Stomach smooth muscle (tissue), 2 donors: ENCODE data around the gene RAPGEF1.

Source experiments
- H3K27ac ChIP-seq: one replicate; pipeline ENCODE4 v1.7.0; 2013; ENCODE audit warnings: mild to moderate bottlenecking, low read length, inconsistent platforms
- H3K27me3 ChIP-seq, 2 donors: one replicate each; pipeline ENCODE4 v1.7.0; 2013; ENCODE audit warnings: low read length in 2 of 2; ENCODE audit not compliant: insufficient read depth in 2 of 2, control insufficient read depth in 1 of 2
- H3K36me3 ChIP-seq, 2 donors: one replicate each; pipeline ENCODE4 v1.7.0; 2013; ENCODE audit warnings: low read length in 2 of 2; ENCODE audit not compliant: control insufficient read depth in 2 of 2, insufficient read depth in 2 of 2
- H3K4me1 ChIP-seq: one replicate; pipeline ENCODE4 v1.7.0; 2013; ENCODE audit warnings: low read length; ENCODE audit not compliant: control insufficient read depth, insufficient read depth
- H3K4me3 ChIP-seq, 2 donors: one replicate each; pipeline ENCODE4 v1.7.0; 2013; ENCODE audit warnings: low read length in 2 of 2
- H3K9ac ChIP-seq, 2 donors: one replicate each; pipeline ENCODE4 v1.7.0; 2013; ENCODE audit warnings: low read length in 2 of 2, mild to moderate bottlenecking in 1 of 2
- H3K9me3 ChIP-seq, 2 donors: one replicate each; pipeline ENCODE4 v1.7.0; 2013; ENCODE audit warnings: low read length in 2 of 2; ENCODE audit not compliant: control insufficient read depth in 2 of 2
- donor health status: healthy.
- donor health status: Pancreatic carcinoma.

Gene RAPGEF1

GRCh38 chr9:131621551-131622358 is 118.1 kb downstream of the RAPGEF1 start:
- no peak overlapping the region for H3K9ac ChIP-seq
- H3K4me1 ChIP-seq, result peaks cover 5% of the 10 kb centered on the region

GRCh38 chr9:131620764-131621520 is 118.9 kb downstream of the RAPGEF1 start:
- no peak overlapping the region for H3K27ac ChIP-seq

More at GRCh38 chr9:131621551-131622358, 118.1 kb downstream of the RAPGEF1 start:
- H3K36me3 ChIP-seq, result peaks cover 53 to 58% of the 10 kb centered on the region in 2 donors
- H3K9me3 ChIP-seq, result no peaks in the 10 kb centered on the region
- H3K4me3 ChIP-seq, result no peak overlapping the region
- no peak overlapping the region for H3K27ac ChIP-seq
- no peaks in the 10 kb centered on the region for H3K27me3 ChIP-seq

DNA sequence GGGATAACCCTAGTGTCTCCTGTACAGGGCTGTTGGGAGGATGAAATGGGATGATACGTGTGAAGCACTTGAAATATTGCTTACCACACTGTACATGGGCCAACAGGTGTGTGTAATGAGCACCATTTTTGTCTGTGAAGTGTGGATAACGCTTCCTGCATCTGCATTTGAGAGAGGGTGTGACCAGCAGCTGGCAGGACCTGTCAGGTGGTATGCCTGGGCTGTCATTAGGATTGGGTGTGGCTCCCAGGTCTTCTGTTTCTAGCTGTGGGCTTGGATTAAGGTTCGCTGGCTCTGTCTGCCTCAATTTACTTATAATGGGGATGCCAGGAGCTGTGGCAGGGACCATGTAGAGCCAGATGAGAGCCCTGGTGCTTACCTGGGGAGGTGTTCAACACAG is 120.2 kb downstream of the RAPGEF1 start:
- Histone ChIP-seq H3K4me1 (peaks cover 5% of the 10 kb centered on the region), H3K27ac (no peak overlapping the region), H3K9ac (no peak overlapping the region), H3K9me3 (no peaks in the 10 kb centered on the region), H3K4me3 (no peak overlapping the region), H3K36me3 (peaks cover 45 to 49% of the 10 kb centered on the region in 2 donors), H3K27me3 (no peaks in the 10 kb centered on the region)

More at GRCh38 chr9:131620764-131621520, 118.9 kb downstream of the RAPGEF1 start:
- H3K4me1 ChIP-seq, result peaks cover 5% of the 10 kb centered on the region
- no peaks in the 10 kb centered on the region for H3K27me3 ChIP-seq
- peaks cover 53 to 58% of the 10 kb centered on the region in 2 donors for H3K36me3 ChIP-seq
- H3K4me3 ChIP-seq, result no peak overlapping the region
- H3K9me3 ChIP-seq, result no peaks in the 10 kb centered on the region
- H3K9ac ChIP-seq, result no peak overlapping the region

- Histone ChIP-seq H3K27me3 (no peaks in the 10 kb centered on the region), H3K9me3 (no peaks in the 10 kb centered on the region), H3K4me3 (no peak overlapping the region), H3K27ac (no peak overlapping the region), H3K4me1 (peaks cover 5% of the 10 kb centered on the region), H3K36me3 (peaks cover 43% of the 10 kb centered on the region in 2 donors), H3K9ac (no peak overlapping the region)
Observed at GRCh38 chr9:131618785-131619184, 121.1 kb downstream of the RAPGEF1 start.

GRCh38 chr9:131618071-131618479 is 121.8 kb downstream of the RAPGEF1 start:
- Histone ChIP-seq H3K27ac (no peak overlapping the region), H3K4me1 (peaks cover 5% of the 10 kb centered on the region), H3K27me3 (no peaks in the 10 kb centered on the region), H3K4me3 (no peak overlapping the region), H3K9ac (no peak overlapping the region), H3K9me3 (no peaks in the 10 kb centered on the region), H3K36me3 (peaks cover 44 to 45% of the 10 kb centered on the region in 2 donors)

DNA sequence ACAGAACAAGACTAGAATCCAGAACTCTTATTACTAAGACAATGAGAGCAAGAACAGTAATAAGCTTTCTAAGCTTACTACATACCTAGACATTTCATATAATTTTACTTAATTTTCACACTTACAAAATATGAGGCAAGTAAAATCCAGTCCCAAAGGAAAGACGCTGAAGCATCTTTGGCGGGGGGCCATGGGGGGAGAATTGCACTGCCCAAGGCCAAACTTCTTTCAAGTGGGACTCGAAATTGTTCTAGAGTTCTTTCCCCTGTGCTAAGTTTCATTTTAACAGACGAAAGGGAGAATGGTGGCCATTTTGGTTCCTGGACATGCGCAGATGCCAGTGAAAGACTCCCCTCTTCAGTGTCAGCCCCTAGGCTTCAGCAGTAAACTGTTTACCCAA is 122.3 kb downstream of the RAPGEF1 start:
- peaks cover 5% of the 10 kb centered on the region for H3K4me1 ChIP-seq

DNA sequence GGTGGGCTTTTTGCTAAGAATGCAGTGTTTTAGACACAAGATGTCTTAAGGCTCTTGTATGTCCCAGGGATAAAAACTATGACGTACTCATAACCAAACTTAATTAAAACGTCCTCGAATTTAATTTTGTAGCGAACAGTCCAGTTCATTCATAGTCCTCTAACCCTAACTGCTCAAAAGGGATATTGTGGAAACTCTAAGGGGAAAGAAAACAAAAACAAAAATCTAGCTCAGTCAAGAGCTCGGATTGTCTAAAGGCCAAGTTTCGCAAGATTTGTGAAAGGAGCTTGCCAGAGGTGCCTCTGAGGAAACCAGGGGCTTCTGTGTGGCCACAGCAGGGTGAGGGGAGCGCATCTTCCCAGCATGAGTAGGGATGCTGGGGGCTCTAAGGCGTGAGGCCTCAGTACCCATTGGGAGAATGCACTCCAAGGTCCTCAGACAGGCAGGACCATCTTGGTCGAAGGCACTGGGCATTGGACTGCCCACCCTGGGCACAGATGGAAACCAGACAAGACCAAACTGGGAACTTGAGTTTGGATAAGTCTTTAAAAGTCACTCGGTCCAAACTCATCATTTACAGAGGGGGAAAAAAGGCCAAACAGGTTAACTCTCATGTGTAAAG is 122.8 kb downstream of the RAPGEF1 start:
- Histone ChIP-seq H3K36me3 (peaks cover 43% of the 10 kb centered on the region in 2 donors), H3K9me3 (no peaks in the 10 kb centered on the region), H3K27me3 (no peaks in the 10 kb centered on the region), H3K4me3 (no peak overlapping the region), H3K9ac (no peak overlapping the region), H3K27ac (no peak overlapping the region), H3K4me1 (peaks cover 5% of the 10 kb centered on the region)

More for the DNA sequence above, 122.3 kb downstream of the RAPGEF1 start:
- no peaks in the 10 kb centered on the region for H3K9me3 ChIP-seq
- no peak overlapping the region for H3K9ac ChIP-seq
- peaks cover 42 to 46% of the 10 kb centered on the region in 2 donors for H3K36me3 ChIP-seq
- no peak overlapping the region for H3K4me3 ChIP-seq
- H3K27ac ChIP-seq, result no peak overlapping the region
- no peaks in the 10 kb centered on the region for H3K27me3 ChIP-seq

DNA sequence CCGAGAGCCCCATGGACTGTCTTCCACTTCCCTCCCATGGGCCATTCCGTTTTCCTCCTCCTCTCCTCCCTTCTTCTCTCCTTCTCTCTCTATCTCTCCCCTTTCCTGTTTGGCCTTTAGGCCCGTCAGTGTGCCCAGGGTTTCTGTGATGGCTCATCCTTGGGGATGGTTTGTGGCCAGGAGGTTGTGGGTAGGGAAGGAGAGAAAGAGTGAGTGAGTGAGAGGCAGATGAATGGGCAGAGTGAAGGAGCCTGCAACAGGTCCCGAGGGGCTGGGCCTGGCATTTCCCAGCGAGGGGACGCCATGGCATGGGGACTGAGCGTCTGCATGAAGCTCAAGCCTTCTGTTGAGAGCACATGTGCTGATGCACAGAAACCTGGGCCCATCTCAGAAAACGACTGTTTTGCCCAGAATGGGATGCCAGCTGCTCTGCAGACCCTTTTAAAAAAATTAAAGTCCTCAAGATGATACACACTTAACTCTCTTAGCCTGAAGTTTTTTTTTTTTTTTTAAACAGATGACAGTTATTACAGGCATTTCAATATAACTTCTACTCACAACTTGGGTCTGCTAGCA is 125.4 kb downstream of the RAPGEF1 start:
- Histone ChIP-seq H3K9ac (no peak overlapping the region), H3K9me3 (no peaks in the 10 kb centered on the region), H3K4me3 (no peak overlapping the region), H3K4me1 (peaks cover 20% of the 10 kb centered on the region), H3K27ac (no peak overlapping the region), H3K36me3 (peaks cover 18 to 21% of the 10 kb centered on the region in 2 donors), H3K27me3 (no peaks in the 10 kb centered on the region)

GRCh38 chr9:131613921-131614320 is 126.0 kb downstream of the RAPGEF1 start:
- Histone ChIP-seq H3K36me3 (peaks cover 14 to 16% of the 10 kb centered on the region in 2 donors), H3K9ac (no peak overlapping the region), H3K27me3 (no peaks in the 10 kb centered on the region), H3K9me3 (no peaks in the 10 kb centered on the region), H3K4me3 (no peak overlapping the region), H3K4me1 (peaks cover 25% of the 10 kb centered on the region), H3K27ac (no peak overlapping the region)

- H3K36me3 ChIP-seq, result peaks cover 8 to 13% of the 10 kb centered on the region in 2 donors
- no peaks in the 10 kb centered on the region for H3K9me3 ChIP-seq
- no peak overlapping the region for H3K27ac ChIP-seq
- H3K9ac ChIP-seq, result no peak overlapping the region
- no peak overlapping the region for H3K4me3 ChIP-seq
- peaks cover 33% of the 10 kb centered on the region for H3K4me1 ChIP-seq
- H3K27me3 ChIP-seq, result no peaks in the 10 kb centered on the region
Observed at GRCh38 chr9:131612851-131613250, 127.0 kb downstream of the RAPGEF1 start.
